GM21576 (cell line): ENCODE measurements around the gene SIM2.

Experiments used
- ATAC-seq: cut with Tn5 transposase; IDR thresholded peaks from one replicate; pipeline ENCODE4 v1.9.1; 2021; ENCODE audit warnings: mild to moderate bottlenecking, moderate library complexity; ENCODE audit not compliant: unreplicated experiment

The SIM2 gene

DNA sequence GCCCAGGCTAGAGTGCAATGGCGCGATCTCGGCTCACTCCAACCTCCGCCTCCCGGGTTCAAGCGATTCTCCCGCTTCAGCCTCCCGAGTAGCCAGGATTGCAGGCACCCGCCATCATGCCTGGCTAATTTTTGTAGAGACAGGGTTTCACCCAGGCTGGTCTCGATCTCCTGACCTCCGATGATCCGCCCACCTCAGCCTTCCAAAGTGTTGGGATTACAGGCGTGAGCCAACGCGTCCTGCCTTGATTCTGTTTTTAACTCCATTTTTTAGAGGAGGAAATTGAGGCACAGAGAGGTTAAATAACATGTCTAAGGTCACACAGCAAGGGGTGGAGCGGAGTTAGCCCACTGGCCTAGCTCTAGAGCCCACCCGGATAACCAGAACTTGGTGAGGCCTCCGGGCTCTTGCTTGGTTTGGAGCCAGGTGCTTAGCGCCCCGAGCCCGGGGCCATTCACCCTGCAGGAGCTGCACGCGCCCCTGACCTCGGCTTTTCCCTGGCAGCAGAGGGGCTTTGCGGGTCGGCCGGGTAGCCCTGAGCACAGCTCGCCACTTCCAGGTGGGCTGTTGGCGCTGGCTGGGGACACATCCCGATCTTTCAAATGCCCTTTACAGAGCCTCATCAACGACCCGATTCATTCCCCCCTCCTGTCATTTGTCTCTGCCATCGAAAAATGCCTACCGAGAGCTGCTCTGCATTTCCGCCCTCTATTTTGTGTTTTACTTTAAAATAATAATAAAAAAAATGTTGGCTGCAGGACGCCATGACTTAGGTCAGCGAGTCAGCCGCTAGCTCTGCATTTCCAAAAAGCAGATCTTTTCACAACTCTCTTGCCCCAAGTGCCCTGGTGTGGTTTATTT is 11.2 kb downstream of the SIM2 start:
- no peak for ATAC-seq

DNA sequence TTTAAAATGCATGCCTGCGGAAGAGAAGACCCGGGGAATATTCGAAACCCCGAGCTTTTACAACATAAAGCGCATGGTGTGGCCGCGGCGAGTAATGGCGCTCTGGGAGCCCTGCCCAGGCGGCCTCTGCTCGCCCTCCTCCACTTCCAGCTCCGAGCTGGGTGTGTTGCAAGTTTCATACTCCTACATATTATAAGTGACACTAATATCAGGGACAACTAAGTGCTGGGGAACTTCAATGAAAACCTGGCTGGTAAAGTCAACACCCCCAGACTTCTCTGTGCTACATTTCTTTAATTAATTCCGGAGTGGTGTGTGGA is 11.8 kb downstream of the SIM2 start:
- ATAC-seq: no peak

DNA sequence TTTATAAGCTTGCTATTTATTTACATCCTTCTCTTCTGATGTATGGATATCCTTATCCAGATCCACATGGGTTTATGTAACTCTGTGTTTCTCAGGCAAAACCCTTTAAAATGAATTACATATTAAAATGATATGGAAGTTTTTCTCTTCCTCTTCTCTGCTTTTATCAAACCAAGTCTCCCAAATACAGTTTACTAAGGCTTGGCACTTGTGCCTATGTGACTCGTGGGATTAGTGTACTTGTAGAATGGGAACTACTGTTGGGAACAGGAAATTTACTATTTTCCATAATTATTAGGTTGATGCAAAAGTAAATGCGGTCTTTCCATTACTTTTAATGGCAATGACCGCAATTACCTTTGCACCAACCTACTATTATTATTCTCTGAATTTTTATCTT is 14.8 kb downstream of the SIM2 start:
- ATAC-seq: no peak

DNA sequence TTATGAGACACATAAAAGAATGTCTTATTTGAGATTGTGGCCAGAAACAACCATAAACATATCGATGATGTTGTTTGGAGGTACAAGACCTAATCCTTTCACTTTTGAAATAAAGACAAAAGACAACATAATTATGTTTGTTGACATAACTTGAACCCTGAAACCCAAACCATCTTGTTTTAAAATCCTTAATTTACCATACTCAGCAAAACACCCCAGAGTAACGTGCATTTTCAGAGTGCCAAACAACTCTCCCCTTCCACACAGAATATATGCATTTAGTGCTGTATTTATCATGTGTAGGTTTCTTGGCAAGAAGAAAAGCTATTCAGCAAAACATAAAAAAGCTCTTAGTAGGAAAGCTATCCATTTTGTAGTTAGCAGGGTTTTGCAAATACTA is 17.5 kb downstream of the SIM2 start:
- no peak for ATAC-seq

DNA sequence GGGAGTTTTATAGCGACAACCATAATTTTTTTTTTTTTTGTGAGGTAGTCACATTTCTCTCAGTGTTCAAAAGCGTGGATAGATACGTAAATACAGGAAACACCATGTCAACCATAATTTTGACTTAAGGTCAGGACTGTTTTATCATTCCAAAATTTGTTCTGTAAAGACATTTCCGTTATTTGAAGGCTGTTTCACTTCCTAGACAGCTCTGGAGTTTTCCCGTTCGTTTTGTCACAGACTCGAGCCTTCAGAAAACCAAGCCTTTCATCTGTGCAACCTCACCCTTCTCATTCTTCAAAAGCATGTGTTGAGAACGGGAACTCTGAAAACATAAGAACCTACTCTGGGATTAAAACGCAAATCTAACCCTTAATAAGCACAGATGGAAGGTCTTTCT is 17.9 kb downstream of the SIM2 start:
- no peak for ATAC-seq

DNA sequence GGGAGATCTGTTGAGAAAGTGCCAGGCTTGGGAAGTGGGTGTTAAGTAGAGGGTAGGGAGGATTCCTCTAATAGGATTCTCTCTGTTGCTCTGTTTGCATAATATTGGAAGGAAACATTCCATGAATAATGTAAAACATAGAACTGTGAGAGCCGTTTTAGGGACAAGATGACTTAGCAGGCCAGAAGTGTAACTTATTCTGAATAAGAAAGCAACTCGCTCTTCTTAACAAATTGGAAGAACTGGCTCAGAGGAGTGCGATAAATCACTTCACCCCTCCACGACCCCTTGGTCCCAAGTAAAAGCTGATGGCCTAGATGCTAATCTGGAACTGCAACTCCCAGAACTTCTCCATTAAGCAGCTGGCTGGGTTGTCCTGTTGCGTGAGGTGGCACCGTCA is 19.1 kb downstream of the SIM2 start:
- no peak for ATAC-seq

DNA sequence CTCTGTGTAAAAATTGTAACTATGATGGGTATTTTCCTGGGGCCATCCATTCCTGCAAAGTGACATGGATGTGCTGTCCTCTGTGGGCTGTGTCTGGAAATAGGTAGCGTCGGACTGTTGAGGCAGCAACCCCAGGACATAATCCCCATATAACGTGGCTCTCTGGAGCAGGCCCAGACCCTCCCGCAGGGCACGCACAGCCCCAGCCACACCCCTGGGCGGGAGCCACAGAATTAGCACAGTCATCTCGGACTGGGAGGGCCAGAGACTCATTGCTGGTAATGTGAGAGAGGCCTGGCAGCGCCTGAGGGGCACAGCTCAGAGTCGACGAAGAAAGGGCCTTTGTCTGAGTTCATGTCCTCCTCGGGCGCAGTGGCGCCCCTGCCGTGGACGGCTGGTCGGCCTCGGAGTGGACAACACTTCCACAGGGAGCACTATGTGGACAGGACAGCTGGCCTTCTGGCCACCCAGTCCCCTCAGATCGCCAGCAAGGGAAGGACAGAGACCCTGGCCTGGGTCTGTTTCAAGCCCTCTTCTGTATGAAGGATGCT is 20.1 kb downstream of the SIM2 start:
- no peak for ATAC-seq

DNA sequence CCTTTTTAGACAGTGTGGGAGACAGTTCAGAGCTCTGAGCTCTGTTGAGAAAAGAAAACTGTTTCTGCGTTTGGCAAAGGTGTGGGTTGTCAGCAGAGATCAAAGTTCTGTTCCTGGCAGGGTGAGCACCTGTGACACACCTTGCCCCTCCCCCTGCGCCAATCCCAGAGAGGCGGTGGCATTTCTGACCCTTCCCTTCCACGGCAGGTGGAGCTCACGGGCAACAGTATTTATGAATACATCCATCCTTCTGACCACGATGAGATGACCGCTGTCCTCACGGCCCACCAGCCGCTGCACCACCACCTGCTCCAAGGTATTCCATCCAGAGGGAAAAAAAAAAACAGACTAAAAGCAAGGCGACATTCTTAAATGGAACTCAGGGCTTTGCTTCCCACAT is 20.7 kb downstream of the SIM2 start:
- no peak for ATAC-seq

DNA sequence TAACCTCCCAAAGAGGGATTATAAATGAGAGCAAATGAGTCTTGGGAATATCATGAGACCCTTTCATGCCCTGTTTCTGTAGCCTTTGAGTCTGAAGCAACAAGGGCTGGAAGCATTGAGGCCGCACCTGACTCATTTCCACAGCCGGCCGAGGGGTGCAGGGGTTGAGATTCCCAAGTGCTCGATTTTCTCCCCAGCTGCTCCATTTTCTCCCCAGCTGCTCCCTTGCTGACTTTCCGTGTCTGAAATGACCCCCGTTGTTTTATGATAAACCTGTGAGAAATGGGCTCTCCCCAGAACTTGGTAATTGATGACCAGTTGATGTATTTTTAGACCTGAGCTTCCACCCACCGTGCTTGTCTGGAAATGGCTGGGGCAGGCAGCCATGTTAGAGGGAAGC is 22.9 kb downstream of the SIM2 start:
- ATAC-seq: no peak

DNA sequence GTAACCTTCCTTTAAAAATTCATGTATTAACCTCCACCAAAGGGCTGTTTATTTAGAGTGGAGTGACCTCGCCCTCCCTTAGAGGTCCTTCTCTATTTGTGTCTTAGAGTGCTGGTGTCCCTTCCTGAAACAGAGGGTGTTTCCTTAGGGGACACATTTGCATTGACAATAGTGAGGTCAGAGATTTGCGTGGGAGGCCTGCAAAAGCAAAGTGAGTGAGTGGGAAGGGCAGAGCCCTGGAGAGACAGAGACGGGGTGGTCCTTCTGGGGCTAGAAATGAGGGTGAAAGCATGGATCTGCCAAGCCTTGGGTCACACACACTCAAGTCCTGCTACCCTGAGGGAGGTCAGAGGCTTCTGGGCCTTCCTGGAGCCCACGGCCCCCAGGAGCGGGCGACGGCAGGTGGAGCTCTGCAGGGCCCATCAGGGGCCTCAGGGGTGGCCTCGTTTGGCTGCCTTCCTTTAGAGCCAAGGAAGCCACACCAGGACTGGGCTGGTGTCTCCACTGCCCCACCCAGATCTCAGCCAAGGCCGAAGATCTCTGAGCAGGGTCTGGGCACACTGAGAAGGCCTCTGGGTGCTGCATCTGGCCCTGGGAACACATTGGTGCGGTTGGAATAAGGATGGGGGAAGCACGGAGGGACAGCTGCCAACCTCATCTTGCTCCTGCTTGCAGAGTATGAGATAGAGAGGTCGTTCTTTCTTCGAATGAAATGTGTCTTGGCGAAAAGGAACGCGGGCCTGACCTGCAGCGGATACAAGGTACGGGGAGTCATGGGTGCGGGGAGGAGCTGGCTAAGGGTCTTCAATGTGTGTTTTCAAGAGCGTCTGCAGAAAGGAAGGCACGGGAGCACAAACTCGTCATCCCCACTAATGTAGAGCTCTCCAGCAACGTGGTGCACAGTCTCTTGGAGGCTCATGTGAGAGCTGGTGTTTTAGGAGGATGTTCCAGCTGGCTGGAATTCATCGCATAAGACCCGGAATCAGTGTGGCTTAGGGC is 23.8 kb downstream of the SIM2 start:
- ATAC-seq: no peak

DNA sequence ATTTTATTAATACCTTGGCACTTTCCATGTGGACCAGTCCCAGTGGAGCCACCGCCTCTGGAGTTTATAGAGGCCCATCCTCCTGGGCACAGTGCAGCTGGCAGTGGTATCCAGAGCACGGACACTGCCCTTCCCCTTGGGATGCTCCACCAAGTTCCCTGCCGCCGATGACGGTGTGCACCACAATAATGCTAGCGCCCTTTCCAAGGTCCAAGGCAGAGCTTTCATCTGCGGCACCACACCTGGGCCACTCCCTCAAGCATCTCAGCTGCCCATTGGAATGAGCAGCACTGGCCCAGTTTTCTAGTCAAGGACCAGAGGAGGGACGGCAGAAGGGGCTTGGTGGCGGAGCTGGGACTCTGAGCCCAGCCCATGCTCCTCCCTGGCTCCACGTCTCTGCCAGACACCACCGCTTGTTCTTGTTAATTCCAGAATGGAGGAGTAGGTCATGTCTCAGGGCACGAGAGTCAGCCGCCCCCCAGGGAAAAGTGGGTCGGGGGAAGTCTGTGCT is 24.5 kb downstream of the SIM2 start:
- ATAC-seq: no peak

DNA sequence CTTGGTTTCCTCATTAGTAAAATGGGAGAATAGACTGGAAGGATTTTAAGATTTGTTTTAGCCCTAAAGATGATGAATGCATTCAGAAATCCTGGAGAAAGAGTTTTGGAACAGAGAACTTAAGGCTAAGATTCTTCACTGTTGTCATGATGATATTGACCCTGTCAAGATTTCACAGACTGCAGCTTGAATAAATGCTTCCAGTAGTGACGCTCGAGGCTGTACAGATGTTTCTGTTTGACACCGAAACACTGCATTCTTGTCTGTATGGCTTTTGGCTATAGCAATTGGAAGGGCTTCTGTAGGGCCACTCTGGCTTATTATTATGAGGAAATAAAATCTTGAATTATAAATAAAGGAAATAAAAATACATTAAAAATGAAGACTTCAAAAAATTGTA is 25.7 kb downstream of the SIM2 start:
- no peak for ATAC-seq

DNA sequence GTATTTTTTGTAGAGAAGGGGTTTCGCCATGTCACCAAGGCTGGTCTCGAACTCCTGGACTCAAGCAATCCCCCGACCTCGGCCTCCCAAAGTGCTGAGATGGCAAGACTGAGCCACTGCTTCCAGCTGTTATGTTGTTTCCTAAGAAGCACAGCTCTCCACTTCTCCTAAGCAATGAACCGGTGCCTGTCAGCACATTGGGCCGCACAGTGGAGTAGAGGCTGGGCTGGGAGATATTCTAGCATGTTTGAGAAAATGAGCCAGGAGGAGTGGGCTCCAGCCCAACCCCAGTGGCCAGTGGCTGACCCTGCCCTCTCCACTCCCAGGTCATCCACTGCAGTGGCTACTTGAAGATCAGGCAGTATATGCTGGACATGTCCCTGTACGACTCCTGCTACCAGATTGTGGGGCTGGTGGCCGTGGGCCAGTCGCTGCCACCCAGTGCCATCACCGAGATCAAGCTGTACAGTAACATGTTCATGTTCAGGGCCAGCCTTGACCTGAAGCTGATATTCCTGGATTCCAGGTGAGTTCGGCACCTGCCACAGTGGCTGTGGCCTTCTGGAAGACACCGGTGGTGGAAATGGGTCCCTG is 27.0 kb downstream of the SIM2 start:
- ATAC-seq: no peak

DNA sequence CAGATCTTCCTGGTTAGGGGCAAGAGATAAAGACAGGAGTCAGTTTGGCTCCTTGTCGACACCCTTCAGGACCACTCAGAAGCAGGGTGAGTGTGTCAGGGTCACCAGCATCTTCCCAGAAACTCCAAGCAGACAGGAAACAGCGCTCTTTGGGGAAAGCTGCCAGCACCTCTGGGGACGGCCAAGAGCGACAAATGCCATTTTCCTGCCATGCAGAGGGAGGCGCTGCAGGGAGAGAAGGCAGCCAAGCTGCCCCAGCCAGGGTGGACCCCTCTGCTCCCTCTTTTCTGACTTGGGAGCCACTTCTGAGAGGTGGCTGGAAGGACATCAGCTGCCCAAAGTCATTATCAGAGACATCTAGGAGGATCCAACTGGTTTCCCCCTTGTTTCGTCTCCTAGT is 29.0 kb downstream of the SIM2 start:
- ATAC-seq: no peak

DNA sequence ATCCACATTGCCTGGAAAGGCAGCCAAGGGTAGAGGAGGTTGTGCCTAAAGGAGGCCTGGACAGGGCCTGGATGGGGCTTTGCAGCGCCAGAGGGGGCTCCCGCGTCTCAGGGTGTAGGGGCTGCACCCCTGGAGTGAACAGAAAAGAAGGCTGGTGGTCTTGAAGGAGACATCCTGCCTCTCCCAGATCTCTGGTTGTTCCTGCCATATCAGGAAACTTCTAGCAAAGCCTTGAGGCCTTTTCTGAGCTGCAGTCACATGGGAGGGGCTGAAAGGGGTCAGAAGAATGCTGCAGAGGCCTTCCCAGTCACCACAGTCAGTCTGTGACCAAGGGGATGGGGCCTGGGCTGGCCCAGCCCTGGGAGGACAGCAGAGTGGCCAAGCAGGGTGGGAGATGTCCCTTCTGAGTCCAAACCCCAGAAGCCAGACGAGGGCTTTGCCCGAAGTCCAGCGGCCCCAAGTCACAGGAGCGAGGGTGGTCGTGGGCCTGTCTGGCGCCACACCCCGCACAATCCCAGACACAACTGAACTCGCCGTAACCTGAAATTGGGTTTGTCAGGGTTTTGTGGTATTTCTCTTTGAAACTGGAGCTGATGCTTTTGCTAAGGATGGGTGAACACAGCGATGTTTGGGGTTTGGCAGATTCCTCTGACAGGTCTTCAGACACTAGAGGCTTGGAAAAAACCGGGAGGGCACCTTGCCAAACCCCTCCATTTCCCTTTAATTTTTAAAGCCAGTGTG is 29.6 kb downstream of the SIM2 start:
- ATAC-seq: no peak

DNA sequence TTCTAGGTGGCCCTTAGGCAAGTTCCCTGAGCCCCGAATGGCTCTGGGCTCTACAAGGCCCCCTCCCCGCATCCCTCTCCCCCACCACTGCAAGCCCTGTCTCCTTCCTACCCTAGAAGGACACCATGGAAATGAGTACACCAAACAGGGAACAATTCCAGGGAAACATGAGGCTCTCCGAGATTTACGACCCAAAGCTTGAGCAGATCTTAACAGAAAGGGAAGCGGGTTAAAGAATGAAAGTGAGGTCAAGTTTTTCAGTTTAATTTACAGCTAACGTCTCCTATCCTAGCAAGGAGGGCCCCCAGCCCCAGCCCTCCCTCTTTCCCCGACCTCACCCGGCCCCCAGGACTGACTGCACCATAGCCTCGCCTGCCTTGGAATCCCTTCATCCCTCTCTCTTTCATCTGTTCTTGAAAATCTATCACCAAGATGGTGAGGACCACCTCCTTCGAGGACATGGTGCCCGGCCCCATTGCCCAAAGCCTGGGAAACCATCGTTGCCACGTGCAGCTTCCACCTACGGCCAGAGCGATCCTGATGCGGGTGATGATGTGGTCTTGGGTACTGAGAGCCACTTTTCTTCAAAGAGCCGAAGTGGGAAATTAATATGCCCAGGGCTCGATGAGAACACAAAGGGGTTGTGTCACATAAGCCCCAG is 30.5 kb downstream of the SIM2 start:
- no peak for ATAC-seq

DNA sequence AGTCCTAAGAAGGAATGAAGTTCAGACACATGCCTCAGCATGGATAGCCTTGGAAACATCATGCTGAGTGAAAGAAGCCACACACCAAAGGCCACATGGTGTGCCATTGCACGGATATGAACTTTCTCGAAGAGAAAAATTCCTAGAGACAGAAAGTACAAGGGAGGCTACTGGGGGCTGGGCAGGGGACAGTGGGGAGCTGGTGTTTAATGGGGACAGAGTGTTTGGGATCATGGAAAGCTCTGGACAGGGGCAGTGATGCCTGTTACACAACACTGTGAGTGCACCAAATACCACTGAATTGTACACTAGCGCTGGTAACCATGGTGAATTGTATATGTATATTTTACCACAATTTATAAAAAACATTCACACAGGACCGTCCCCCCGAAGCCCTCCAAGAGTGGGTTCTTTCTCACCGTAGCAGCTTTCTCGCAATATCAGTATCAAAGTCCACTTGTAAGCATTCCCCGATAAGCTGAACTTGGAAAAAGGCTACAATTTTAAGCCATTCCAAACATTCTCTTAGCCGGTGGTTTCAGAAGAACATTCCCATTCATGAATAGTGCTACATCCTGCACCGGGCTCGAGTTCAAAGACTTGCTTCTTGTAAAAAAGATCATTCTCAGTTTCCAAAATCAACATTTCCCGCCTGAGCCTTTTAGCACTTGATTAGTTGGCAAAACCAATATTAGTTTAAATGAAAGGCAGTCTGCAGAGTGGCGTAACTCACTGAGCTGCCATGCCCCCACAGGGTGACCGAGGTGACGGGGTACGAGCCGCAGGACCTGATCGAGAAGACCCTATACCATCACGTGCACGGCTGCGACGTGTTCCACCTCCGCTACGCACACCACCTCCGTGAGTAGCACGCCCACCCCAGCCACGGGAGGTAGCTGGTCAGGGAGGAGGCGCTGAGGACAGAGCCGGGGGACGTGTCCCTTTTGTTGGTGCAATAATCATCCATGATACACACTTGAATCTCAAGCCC is 31.7 kb downstream of the SIM2 start:
- ATAC-seq: no peak

DNA sequence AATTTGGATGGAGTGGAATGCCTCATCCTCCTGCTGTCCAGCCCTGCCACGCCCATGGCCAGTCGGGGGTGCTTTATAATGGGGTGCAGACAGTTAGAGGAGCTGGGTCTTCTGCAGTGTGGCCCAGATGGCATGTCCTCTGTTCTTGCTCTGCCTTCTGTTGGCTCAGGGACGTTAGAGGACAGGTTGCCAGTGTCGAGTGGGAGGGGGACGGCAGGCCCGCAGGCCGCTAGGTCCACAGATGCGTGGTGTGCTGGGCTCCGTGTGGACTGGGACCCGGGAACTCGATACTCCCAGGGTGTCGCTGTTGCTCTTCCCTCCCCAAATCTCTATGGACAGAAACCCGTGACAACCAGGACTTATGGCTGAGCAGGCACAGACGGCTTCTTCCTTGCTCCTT is 33.3 kb downstream of the SIM2 start:
- no peak for ATAC-seq

DNA sequence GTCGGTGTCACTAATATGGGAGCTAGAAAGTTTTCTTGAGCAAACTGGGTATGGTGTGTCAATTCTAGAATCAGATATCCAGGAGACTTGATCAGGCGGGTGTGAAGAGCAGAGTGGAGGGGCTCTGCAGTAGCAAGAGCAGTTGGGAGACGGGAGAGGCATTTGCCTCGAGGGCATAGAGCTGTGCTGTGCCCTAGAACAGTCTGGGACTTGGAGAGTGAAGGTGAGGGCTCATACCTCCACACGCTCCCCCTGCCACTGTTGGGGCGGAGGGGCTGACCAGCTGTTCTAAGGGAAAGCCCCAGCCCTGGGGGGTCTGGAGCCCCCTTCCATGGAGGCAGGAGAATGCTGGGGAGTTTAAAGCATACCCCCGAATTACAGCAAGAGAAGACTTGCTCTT is 33.8 kb downstream of the SIM2 start:
- ATAC-seq: no peak
